Inferior parietal cortex (tissue), 1 donor: ENCODE measurements around the gene RTN3.

ENCODE experiments used
- DNase-seq: peaks from one replicate; pipeline ENCODE4 v3.0.0-alpha.2; 2016; ENCODE audit errors: extremely low spot score

Gene RTN3

DNA sequence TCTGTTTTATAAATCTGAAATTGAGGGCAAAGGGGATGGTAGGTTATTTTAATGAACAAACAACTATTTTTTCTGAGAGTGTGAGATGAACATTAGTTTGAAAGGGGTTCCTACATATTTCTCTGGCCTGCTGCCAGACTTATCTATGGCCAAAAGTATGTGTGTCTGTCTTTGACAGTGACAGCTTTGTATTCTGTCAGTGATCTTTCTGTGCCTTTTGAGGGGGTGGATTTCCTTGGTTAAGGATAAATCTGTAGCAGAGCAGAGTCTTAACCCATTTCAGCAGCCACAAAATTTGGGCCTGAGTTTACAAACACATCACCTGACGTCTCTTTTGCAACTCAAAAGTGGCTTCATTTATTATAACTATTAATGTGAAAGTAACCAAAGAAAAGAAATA lies 56.4 kb downstream of the RTN3 start:
- no peak for DNase-seq

DNA sequence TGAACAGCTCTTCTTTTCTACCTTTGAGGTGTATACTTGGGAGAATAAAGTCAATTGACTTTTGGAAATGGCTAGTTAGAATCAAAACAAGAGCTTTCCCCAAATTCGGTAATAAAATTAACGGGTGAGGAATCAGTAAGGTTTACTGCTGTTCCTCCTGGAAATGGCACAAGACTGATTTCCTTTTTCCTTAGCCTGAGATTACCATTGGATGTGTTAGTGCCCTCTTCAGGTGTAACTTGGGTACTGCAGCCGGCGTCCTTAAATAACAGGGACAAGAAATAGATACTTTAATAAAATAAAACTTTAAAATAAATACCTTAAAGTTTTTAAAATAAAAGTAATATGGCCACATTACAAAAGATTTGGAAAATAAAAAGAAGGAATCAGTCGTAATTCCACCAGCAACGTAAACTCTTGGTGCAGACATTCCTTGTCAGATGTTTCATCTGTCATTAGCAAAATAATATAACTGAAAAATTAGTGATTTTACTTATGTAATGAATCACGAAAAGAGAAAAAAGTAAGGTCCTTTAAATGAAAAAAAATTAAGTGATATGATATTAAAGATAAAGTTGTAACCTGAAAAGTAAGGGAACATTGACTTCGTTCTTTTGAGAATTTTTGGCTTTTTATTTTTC lies 57.5 kb downstream of the RTN3 start:
- DNase-seq, result peak; percentile 91

DNA sequence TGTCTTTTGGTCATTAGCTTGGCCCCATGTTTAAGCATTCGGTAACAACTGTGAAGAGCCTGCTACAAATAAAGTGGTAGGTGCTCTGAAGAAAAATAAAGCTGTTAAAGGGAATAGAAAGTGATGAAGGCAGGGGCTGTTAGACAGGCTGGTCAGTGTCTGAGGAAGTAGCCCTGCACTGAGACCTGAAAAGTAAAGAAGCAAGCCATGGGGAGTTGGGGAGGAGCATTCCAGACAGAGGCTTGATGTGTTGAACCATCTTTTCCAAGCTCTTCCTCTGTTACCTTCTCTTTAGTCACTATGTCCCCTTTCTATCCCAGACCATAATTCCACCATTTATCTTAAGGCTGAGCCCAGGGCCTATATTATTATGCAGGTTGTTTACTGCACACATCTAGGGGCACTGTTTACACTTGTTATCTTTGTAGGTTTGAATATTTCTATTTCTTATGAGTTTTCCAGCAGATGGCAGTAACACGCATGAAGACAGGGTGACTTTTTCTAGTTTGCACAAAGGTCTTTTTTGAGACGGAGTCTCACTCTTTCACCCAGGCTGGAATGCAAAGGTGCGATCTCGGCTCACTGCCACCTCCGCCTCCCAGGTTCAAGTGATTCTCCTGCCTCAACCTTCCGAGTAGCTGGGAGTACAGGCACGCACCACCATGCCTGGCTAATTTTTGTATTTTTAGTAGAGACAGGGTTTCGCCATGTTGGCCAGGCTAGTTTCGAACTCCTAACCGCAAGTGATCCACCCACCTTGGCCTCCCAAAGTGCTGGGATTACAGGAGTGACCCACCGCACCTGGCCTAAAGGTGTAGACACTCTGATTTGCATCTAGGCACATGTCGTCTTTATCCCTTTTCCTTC lies 64.2 kb downstream of the RTN3 start:
- no peak for DNase-seq

DNA sequence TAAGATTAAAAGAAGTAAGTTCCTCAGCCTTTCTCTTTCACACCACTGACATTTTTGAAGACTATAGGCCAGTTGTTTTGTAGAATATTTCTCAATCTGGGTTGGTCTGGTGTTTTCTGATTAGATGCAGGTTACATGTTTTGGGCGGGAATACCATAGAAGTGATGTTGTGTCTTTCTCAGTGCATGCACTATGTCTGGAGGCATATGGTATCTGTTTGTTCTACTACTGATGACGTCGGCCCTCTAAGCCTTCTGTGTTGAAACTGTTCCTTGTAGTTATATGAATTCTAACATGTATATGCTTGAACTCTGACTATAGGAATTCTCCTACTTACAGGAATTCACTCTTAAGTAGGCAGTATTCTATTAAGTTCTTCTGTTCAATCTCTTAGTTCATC lies 65.7 kb downstream of the RTN3 start:
- DNase-seq, result no peak

DNA sequence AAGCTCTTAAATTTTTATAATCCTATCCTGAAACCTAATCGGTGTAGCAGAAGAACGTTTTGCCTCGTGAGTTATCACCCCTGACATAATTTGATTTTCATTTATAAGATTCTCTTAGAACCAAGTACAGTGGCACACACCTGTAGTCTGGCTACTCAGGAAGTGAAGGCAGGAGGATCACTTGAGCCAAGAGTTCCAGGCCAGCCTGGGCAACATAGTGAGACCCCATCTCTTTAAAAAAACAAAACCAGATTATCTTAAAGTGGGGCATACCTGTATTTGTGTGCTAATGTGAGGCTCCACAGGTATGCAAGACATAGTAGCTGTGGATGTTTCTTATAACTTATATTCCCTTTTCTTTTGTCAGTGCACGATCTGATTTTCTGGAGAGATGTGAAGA lies 68.3 kb downstream of the RTN3 start:
- DNase-seq, result no peak

DNA sequence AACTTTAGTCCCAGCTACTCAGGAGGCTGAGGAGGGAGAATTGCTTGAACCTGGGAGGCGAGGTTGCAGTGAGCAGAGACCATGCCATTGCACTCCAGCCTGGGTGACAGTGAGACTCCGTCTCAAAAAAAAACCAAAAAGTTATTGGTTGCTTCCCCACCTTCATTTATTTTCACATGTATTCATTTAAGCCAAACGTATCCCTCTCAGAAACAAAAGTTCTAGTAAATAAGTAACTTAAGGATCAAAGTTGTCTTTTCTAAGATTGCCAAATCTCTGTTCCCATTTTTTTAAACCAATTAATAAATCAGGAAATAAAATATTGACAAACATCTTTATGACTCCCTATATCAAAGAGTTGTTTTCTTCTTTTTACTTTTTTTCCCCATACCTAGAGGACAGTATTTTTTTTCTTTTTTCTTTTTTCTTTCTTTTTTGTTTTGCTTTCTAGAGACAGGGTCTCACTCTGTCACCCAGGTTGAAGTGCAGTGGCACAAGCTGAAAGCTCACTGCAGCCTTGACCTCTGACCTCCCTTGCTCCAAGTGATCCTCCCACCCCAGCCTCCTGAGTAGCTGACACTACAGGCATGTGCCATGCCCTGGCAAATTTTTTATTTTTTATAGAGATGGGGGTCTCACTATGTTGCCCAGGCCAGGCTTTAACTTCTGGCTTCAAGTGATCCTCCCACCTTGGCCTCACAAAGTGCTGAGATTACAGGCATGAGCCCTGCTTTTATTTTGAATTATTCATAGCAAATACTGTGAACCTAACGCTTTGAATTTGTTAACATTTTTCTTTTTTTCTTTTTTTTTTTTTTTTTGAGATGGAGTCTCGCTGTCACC lies 75.8 kb downstream of the RTN3 start:
- DNase-seq, result no peak

DNA sequence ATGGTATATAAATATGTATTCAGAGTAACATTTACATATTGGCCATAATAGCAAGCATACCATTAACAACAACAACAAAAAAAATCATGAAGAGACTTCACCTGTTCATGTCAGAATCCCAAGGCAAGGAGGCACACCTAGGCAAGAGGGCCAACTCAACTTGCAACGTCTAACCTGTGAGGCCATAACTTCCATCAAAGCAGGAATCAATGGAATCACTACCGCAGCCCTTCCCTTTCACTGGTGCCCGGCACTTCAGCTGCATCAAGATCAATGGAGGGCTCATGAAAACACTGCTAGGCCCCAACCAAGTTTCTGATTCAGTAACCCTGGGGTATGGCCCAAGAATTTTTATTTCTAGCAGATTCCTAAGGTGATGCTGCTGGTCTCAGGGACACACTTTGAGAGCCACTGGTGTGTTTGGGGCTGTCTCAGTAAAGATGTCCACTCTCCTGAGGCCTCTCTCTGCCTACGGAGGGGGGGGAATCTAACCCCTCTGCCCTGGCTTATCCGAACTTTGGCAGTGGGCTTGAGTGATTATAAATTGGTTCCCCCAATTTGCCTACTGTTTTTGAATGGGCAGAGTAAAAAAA lies 79.3 kb downstream of the RTN3 start:
- DNase-seq, result no peak

DNA sequence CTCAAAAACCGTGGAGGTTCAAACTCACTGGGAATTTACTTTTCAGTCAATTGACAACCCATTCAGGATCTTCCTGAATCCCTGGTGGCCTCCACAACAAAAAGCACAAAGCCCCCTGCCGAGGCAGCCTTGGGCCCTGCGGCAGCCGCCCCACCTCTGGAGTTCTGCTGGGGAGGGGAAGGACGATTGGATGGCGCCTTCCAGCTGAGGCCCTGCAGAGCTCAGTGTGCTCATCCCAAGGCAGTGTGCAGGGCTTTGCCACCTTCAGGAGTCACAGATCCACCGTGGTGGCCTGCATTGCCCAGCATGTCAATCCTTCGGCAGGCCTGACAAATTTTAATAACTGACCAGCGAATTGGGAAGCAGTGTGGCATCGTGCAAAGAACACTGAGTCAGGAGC lies 79.9 kb downstream of the RTN3 start:
- DNase-seq, result no peak

DNA sequence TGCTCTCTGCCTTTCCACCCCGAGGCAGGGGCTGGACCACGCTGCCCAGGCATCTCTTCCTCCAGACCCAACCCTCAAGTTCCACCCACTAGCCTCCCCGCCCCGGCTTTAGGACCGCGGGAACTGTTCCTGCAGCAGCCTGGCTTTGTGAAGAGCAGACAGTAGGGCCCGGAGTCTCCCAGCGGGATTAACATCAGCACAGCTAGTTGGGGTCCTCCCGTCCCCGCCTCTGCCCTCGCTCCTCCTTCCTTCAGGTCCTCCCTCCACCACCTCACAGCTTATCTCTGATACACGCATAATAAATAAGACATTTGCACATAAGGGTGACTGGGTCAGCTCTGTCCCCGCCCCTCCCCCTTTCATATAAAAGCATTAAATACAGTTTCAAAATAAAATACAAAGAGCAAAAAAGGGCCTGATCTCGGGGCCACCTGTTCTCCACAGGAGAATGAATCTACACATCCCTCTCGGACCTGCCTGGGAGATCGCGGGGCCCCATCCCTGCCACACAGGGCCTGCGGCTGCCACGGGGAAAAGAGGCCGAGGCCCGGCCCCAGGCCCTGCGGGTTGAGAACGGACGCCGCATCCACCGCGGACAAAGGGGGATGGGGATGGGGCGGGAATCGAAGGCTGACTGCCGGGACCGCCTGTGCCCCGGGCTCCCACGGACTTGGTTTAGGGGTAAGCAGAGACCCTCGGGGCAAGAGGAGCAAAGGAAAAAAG lies 80.8 kb downstream of the RTN3 start:
- no peak for DNase-seq

DNA sequence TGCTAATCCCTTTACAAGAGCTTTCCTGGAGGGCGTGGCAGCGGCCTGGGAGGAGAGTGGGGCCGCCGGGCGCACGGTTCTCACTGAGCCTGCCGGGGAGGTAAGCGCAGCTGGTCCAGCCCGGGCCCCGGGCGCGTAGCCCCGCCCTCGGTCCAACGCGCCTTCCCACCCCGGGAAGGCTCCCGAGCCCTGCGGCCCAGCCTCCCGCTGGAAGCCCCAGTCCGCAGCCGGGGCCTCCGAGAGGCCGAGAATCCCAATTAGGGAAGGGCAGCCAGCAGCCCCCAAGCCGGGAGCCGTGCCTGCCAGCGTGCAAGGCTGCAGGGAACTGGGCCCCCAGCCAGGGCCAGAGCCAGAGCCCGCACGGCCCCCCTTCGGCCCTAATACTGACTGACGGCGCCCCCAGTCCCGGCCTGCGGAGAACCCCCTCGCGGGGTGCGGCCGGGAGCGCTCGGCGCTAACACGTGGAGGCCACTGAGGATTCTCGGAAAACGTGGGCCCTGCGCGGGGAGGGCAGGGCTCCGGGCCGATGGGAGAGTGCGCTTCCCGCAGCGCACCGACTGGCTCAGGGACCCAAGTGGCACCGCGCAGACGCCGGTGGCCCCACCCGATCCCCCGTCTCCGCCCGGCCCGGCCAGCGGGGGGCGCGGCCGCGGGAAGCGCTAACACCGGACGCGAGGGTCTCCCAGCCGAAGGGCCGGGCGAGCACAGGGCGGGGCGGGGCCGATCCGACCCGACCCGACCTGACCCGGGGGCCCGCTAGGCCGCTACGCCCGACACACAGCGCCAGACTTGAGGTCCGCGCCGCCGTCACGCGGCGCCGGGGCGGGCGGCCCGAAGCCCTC lies 81.6 kb downstream of the RTN3 start:
- DNase-seq, result no peak

DNA sequence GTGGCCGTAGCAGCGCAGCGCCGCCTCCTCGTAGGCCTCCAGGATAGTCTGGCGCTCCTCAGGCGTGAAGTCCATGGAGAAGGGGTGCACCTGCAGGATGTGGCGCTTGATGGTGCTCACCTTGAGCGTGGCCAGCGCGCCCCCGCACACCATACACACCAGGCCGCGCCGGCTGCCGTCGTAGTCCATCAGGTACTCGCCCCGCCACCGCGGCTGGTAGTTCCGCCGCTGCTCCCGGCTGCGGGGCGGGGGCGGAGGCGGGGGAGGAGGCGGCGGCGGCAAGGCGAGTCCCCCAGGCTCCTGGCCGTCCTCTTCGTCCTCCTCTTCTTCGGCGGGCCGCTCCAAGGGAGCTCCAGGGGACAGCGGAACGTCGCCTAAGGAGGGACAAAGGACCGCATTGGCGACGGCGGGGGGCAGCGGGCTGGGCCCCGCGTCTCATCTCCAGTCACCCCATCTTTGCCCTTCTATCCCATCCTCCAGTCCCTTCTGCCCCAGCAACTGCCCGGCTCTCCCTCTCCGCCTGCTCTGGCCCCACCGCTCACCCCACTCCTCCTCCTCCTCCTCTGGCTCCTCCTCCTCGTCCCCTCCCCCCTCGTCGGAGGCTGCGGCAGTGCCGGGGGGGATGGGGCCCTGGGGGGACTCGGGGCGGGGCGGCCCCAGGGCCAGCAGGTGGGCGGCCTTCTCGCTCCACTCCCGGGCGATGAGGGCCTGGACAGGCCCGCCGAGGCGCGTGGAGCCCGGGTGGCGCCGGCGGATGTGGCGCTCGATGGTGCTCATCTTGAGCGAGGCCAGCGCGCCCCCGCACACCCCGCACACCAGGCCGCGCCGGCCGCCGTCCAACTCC lies 82.4 kb downstream of the RTN3 start:
- DNase-seq, result no peak

DNA sequence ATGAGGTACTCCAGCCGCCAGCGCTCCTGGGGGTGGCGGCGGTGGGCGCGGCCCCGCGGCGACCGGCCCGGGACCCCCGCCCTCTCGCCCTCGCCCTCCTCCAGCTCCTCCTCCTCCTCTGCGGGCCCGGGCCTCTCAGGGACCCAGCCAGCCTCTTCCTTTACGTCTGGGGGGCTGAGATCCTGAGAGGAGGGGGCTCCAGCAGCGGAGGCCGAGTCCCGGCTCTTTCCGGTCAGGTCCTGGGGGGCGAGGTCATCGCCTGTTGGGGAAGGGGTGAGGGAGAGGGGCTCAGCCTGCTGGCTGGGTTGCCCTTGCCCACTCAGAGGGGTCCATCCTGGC lies 83.0 kb downstream of the RTN3 start:
- DNase-seq, result no peak

DNA sequence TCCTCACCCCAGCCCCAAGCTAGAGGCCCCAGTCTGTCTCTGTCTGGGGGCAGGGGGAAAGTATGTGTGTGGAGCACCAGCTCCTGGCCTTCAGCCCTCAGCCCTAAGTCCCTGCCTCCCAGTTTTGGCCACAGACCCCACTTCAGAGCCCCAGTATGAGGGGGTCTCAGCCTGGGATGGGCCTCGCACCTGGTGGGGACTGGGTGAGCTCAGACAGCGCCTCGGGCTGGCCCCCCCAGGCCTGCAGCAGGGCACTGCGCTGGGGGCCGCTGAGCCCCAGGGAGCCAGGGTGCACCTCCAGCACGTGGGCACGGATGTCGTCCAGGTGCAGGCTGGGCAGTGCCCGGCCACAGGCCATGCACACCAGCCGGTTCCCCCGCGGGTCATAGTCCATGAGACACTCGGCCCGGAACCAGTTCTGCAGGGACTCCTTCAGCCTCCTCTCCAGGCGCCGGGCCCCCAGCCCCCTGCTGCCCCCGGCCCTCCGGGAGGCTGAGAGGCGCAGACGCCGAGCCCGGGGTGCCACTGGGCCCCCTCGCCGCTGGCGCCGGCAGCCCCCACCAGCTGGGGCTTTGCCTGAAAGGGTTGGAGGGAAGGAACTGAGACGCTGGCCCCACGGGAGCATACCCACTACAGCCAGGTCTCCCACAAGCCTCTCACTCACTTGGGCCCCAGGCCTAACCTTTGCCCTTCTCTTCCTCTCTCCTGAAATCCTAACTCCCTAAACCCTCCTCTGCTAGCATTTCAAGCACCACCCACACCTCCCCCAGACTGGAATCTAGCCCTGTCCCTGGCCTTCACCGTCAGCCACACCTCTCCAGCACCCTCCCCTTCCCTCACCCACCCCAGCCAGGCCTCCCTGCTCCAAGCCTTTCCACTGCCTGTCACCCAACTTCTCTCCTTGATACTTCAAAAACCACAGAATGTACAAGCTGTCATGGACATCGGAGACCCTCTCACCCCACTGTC lies 83.7 kb downstream of the RTN3 start:
- no peak for DNase-seq

DNA sequence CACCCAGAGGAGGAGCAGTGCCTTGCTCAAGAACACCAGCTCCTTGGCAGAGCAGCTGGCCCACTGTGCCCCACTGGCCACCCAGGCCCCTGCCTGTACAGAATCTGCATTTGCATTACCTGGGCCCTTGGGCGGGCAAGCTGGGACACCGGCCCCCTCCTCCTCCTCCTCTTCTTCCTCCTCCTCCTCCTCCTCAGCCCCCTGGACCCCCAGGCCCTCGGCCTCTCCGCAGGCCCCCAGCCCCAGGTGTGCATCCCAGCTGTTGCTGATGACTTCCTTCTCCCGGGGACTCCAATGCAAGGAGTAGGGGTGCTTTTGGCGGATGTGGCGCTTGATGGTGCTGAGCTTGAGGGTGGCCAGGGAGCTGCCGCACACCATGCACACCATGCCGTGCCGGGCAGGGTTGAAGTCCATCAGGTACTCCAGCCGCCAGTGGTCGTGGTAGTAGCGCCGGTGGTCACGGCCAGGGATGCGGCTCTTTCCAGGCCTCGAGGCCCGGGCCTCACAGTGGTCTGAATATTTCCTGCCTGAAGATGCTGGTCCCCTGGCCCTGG lies 84.5 kb downstream of the RTN3 start:
- DNase-seq, result no peak

DNA sequence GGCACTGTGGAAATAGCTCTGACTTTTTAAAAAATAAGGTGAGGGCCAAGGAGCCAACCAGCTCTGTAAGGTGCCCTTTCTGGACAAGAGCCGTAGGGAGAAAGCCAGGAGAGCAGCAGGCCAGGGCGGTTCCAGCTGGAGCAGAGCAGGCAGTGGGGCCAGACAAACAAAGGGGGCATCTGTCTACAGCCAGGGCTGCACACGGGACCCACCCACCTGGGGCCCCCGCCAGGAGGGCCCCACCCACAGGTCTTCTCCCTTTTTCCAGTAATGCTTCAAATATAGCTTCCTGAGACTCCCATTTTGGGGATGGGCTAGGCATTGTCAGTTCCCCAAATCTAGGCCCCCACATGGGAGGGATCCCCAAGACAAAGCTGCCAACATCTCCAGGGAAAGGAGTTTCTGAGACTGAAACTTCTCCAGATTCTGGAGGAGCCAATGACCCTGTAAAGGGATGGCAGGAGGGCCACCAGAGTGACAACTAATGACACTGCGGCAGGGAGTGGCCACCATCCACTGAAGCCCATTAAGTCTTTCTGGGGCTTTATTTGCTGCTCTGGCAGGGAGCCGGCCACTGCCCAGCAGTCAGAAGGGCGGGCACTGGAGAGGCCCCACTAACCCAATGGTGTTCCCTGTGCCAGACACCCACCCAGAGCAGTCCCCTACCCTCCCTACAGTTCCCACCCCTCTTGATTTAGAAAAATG lies 85.4 kb downstream of the RTN3 start:
- DNase-seq, result no peak

DNA sequence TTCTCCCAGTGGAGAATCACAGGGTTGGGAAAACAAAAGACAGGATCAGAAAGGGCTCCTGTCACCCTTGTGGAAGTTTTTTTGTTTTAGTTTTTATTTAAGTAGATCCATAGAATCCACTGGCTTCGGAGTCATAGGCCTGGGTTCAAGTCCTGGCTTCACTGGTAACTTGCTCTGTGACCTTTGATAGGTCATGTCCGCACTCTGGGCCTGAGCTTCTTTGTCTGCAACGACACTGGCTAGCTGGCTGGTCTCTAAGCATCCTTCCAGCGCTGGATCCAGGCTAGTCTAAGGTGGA lies 85.9 kb downstream of the RTN3 start:
- DNase-seq, result no peak

DNA sequence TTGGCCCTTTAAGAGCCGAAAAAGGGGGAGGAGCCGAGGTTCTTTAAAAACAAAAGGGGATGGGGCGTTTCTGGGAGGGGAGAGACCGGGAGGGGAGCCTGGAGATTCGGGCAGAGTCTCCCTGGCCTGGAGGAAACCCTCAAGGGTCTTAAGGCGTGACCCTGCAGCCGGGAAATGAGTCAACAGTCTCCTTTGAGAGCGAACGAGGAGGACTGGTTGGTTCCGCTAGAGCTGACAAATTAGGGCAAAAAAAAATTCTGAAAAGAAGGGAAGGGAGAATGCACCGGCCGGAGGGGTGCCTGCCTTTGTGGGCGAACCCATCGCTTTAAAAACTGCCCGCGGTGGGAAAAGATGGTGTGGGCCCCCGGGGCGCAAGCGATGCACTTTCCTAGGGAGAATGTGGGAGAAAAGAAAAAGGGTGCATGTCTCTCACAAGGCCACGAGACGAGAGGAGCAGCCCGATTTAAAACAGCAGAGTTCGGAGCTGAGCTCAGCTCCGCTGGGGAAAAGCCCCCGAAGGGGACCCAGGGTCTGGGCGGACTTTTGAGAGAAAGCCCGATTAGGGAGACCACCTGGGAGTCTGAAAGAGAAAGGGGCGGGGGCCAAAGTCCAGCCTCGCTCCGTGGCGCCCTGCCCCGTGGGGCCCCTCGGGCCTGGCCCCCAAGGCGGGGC lies 86.4 kb downstream of the RTN3 start:
- peak; percentile 69 for DNase-seq
